Measurements from ENCODE around the gene MRNIP. TPM values are rescaled to one million over a fixed set of nuclear protein-coding genes. Genes with fewer than 3 reads are reported as not detected.

Gene MRNIP
- total RNA-seq, 1 experiment from 2014 or later = 36.2 TPM

- Histone ChIP-seq H3K9me3 (ENCODE audit: control insufficient read depth in 1 of 2, insufficient read depth in 1 of 2, low read depth in 1 of 2, low read length in 2 of 2) (no peaks in the 10 kb centered on the region), H3K4me3 (replicated peaks in 1 of 2; ENCODE audit: low read depth in 1 of 2, low read length in 2 of 2) (peak within 1 kb of the TSS; percentile 76 to 87), H4K20me1 (ENCODE audit: insufficient read depth) (peaks cover 12% of the 10 kb centered on the region; the same call in 1 of the 2 replicates), H3K9me2 (ENCODE audit: insufficient read depth) (no peaks in the 10 kb centered on the region), H3K36me3 (ENCODE audit: control insufficient read depth in 1 of 2, insufficient read depth in 2 of 2, low read length in 2 of 2) (peaks cover 28 to 39% of the 10 kb centered on the region in 2 experiments; a peak in 3 of 4 replicates), H3K4me1 (ENCODE audit: control insufficient read depth in 1 of 2, insufficient read depth in 2 of 2, low read length in 2 of 2) (peaks cover 35 to 54% of the 10 kb centered on the region in 2 experiments), H3K27ac (ENCODE audit: low read depth, low read length) (peak within 1 kb of the TSS; percentile 99), H3K9ac (ENCODE audit: low read length) (peak within 1 kb of the TSS; percentile 97), H3K4me2 (ENCODE audit: low read length) (peak within 1 kb of the TSS; percentile 94), H3K27me3 (ENCODE audit: insufficient read depth, low read length) (no peaks in the 10 kb centered on the region), H3K79me2 (ENCODE audit: insufficient read depth, low read length) (peaks cover 49% of the 10 kb centered on the region), H2AFZ (ENCODE audit: low read depth, low read length, poor library complexity, severe bottlenecking) (no peak within 1 kb of the TSS)
- ChIA-PET POLR2A (interaction anchor here (0.8 to 2.5 kb wide), 7 partner anchors 9 to 197 kb away, joined by 3 to 18 read pairs (median 4); partner anchors contain the start of genes HNRNPH1 and MAML1), RAD21 (ENCODE audit: low non-redundant PET in 1 of 2, low total read pairs in 2 of 2, uncharacterized antibody in 2 of 2, unreplicated experiment in 2 of 2) (interaction anchor here in 1 of 2 experiments (1.2 kb wide), 1 partner anchor 14 kb away, joined by 3 read pairs; the partner anchor contains the start of gene MGAT4B), CTCF (interaction anchor here (0.6 to 2.2 kb wide), 2 partner anchors 18 to 25 kb away, joined by 4 to 8 read pairs; no protein-coding TSS in a partner anchor)
- DNase-seq (ENCODE audit: low read depth, low spot score) (no peak), ATAC-seq (peak; percentile 62)
- BruUV-seq (replicated peaks) = no TSS peak
- TF ChIP-seq ZFX (IDR thresholded peaks at IDR 0.05) = peak; percentile 98
- TF ChIP-seq YY1 (IDR thresholded peaks at IDR 0.05; ENCODE audit: extremely low read depth, insufficient replicate concordance, low read depth, low read length) = no peak
- peak; percentile 100 for TF ChIP-seq POLR2AphosphoS5 (IDR thresholded peaks at IDR 0.05; ENCODE audit: low read depth, low read length)
- TF ChIP-seq POLR2A (IDR thresholded peaks at IDR 0.05; ENCODE audit: borderline replicate concordance, extremely low read depth, insufficient read depth, insufficient read length) = peak; percentile 98
- intact Hi-C loops (cut with micrococcal nuclease) = loop anchor here (2.0 kb wide), 2 partner anchors 14 to 38 kb away; partner anchors contain the start of genes MGAT4B and MRNIP
Observed at GRCh38 chr5:179820483-179821297, 37.9 kb downstream of the MRNIP start, which contains the start of gene SQSTM1. Gene SQSTM1, plus strand, starts transcription at chr5:179820905. Its CDS starts 32 bp downstream, at chr5:179820937.

GRCh38 chr5:179820127-179820482 lies 38.5 kb downstream of the MRNIP start:
- Histone ChIP-seq H3K36me3 (ENCODE audit: control insufficient read depth in 1 of 2, insufficient read depth in 2 of 2, low read length in 2 of 2) (peaks cover 22 to 33% of the 10 kb centered on the region in 2 experiments; a peak in 3 of 4 replicates), H3K9me3 (ENCODE audit: control insufficient read depth in 1 of 2, insufficient read depth in 1 of 2, low read depth in 1 of 2, low read length in 2 of 2) (no peaks in the 10 kb centered on the region), H3K27me3 (ENCODE audit: insufficient read depth, low read length) (no peaks in the 10 kb centered on the region), H3K27ac (ENCODE audit: low read depth, low read length) (peak overlapping the region; percentile 99), H3K79me2 (ENCODE audit: insufficient read depth, low read length) (peaks cover 43% of the 10 kb centered on the region), H3K9ac (ENCODE audit: low read length) (peak overlapping the region; percentile 97), H3K4me3 (replicated peaks in 1 of 2; ENCODE audit: low read depth in 1 of 2, low read length in 2 of 2) (peak overlapping the region; percentile 76 to 87; a peak in 3 of 4 replicates), H2AFZ (ENCODE audit: low read depth, low read length, poor library complexity, severe bottlenecking) (no peak overlapping the region), H3K4me1 (ENCODE audit: control insufficient read depth in 1 of 2, insufficient read depth in 2 of 2, low read length in 2 of 2) (peaks cover 35 to 52% of the 10 kb centered on the region in 2 experiments), H4K20me1 (ENCODE audit: insufficient read depth) (peaks cover 12% of the 10 kb centered on the region; the same call in 1 of the 2 replicates), H3K4me2 (ENCODE audit: low read length) (peak overlapping the region; percentile 94), H3K9me2 (ENCODE audit: insufficient read depth) (no peaks in the 10 kb centered on the region)
- DNase-seq (ENCODE audit: low read depth, low spot score) = no peak
- ATAC-seq = peak; percentile 7
- BruUV-seq (replicated peaks) = TSS peak; percentile 51
- ChIA-PET CTCF (interaction anchor here (0.6 to 2.2 kb wide), 2 partner anchors 18 to 24 kb away, joined by 4 to 8 read pairs; no protein-coding TSS in a partner anchor), RAD21 (ENCODE audit: low non-redundant PET in 1 of 2, low total read pairs in 2 of 2, uncharacterized antibody in 2 of 2, unreplicated experiment in 2 of 2) (interaction anchor here in 1 of 2 experiments (1.2 kb wide), 1 partner anchor 13 kb away, joined by 3 read pairs; the partner anchor contains the start of gene MGAT4B), POLR2A (interaction anchor here (1.0 to 2.5 kb wide), 6 partner anchors 9 to 197 kb away, joined by 3 to 18 read pairs (median 6); partner anchors contain the start of genes HNRNPH1 and MAML1)
- intact Hi-C loops (cut with micrococcal nuclease) = loop anchor here (2.0 kb wide), 2 partner anchors 13 to 39 kb away; partner anchors contain the start of genes MGAT4B and MRNIP
- TF ChIP-seq ZNF274 (IDR thresholded peaks at IDR 0.05; ENCODE audit: low read depth, low read length) (no peak), REST (IDR thresholded peaks at IDR 0.05; ENCODE audit: low read depth) (no peak), SP1 (IDR thresholded peaks at IDR 0.05; ENCODE audit: low read depth) (no peak), ZBTB33 (IDR thresholded peaks at IDR 0.05; ENCODE audit: extremely low read depth, insufficient replicate concordance, low read length) (no peak), ATF3 (IDR thresholded peaks at IDR 0.05) (no peak), TCF7L2 (IDR thresholded peaks at IDR 0.05; ENCODE audit: borderline replicate concordance, extremely low read depth, insufficient read depth, insufficient read length) (no peak)
